Mesenchymal stem cell (in vitro differentiated cells and primary cell): ENCODE measurements around the gene RAD51B.
A peak's percentile ranks its signal among the peaks of the same experiment; 100 is the strongest.

ENCODE experiments used
- DNase-seq: peaks from one replicate; pipeline ENCODE4 v3.0.0-alpha.2; 2013
- H2AFZ ChIP-seq: one replicate; pipeline ENCODE4 v1.6.1; 2013; ENCODE audit warnings: low read depth, mild to moderate bottlenecking, control low read depth, inconsistent platforms, low read length, moderate library complexity
- H2AK5ac ChIP-seq: 2 replicates; pipeline ENCODE4 v1.6.1; 2013; ENCODE audit warnings: low read length, moderate library complexity, mild to moderate bottlenecking, inconsistent platforms; ENCODE audit not compliant: severe bottlenecking
- H2BK120ac ChIP-seq: one replicate; pipeline ENCODE4 v1.6.1; 2013; ENCODE audit warnings: low read depth, mild to moderate bottlenecking, inconsistent platforms, low read length, moderate library complexity
- H2BK12ac ChIP-seq, 2 experiments: one replicate each; pipeline ENCODE4 v1.6.1; 2013; ENCODE audit warnings: inconsistent platforms in 2 of 2, low read length in 2 of 2, mild to moderate bottlenecking in 2 of 2, moderate library complexity in 2 of 2, control low read depth in 1 of 2
- H2BK15ac ChIP-seq: one replicate; pipeline ENCODE4 v1.6.1; 2013; ENCODE audit warnings: mild to moderate bottlenecking, low read depth, inconsistent platforms; ENCODE audit not compliant: poor library complexity, severe bottlenecking
- H2BK5ac ChIP-seq: 2 replicates; pipeline ENCODE4 v1.6.1; 2013; ENCODE audit warnings: low read depth, mild to moderate bottlenecking, low read length, control low read depth, inconsistent platforms; ENCODE audit not compliant: poor library complexity, severe bottlenecking
- H3K14ac ChIP-seq, 2 experiments: one replicate each; pipeline ENCODE4 v1.6.1; 2013; ENCODE audit warnings: inconsistent platforms in 2 of 2, low read length in 2 of 2, control low read depth in 1 of 2, mild to moderate bottlenecking in 1 of 2, moderate library complexity in 1 of 2
- H3K18ac ChIP-seq, 2 experiments: one replicate each; pipeline ENCODE4 v1.6.1; 2013; ENCODE audit warnings: inconsistent platforms in 2 of 2, low read length in 2 of 2, control low read depth in 1 of 2, low read depth in 1 of 2, mild to moderate bottlenecking in 1 of 2
- H3K23ac ChIP-seq, 2 experiments: one replicate each; pipeline ENCODE4 v1.6.1; 2013; ENCODE audit warnings: inconsistent platforms in 2 of 2, low read length in 2 of 2, mild to moderate bottlenecking in 2 of 2, moderate library complexity in 2 of 2, control low read depth in 1 of 2
- H3K27ac ChIP-seq: 2 replicates; pipeline ENCODE4 v1.5.1; 2013; ENCODE audit warnings: mild to moderate bottlenecking, moderate library complexity, low read length, control low read depth, inconsistent platforms; ENCODE audit not compliant: poor library complexity, severe bottlenecking
- H3K27me3 ChIP-seq, 2 experiments: 2 replicates each; pipeline versions ENCODE4 v1.6.1 to v1.7.0; 2013; ENCODE audit warnings: low read length in 2 of 2, mild to moderate bottlenecking in 2 of 2, moderate library complexity in 2 of 2, control low read depth in 1 of 2, inconsistent platforms in 1 of 2; ENCODE audit not compliant: control insufficient read depth in 1 of 2, insufficient read depth in 1 of 2
- H3K36me3 ChIP-seq, 2 experiments: 2 replicates each; pipeline versions ENCODE4 v1.6.1 to v1.7.0; 2013; ENCODE audit warnings: low read length in 2 of 2, control low read depth in 1 of 2, inconsistent platforms in 1 of 2, low read depth in 1 of 2, mild to moderate bottlenecking in 1 of 2; ENCODE audit not compliant: insufficient read depth in 2 of 2, control insufficient read depth in 1 of 2
- H3K4ac ChIP-seq, 2 experiments: one replicate each; pipeline ENCODE4 v1.6.1; 2013; ENCODE audit warnings: inconsistent platforms in 2 of 2, low read length in 2 of 2, mild to moderate bottlenecking in 2 of 2, moderate library complexity in 2 of 2, control low read depth in 1 of 2, low read depth in 1 of 2
- H3K4me1 ChIP-seq: 2 replicates; pipeline ENCODE4 v1.6.1; 2013; ENCODE audit warnings: low read depth, low read length, control low read depth; ENCODE audit not compliant: control insufficient read depth, insufficient read depth
- H3K4me2 ChIP-seq: 2 replicates; pipeline ENCODE4 v1.6.1; 2013; ENCODE audit warnings: low read length, mild to moderate bottlenecking, inconsistent platforms; ENCODE audit not compliant: poor library complexity, severe bottlenecking
- H3K4me3 ChIP-seq, 2 experiments: 2 replicates each; pipeline versions ENCODE4 v1.5.1 to v1.7.0; 2013; ENCODE audit warnings: low read length in 2 of 2, mild to moderate bottlenecking in 2 of 2, control low read depth in 1 of 2, low read depth in 1 of 2; ENCODE audit not compliant: insufficient read depth in 1 of 2
- H3K79me1 ChIP-seq: replicated peaks from 2 replicates; pipeline ENCODE4 v1.6.1; 2013; ENCODE audit warnings: mild to moderate bottlenecking, control low read depth, low read length, inconsistent platforms; ENCODE audit not compliant: poor library complexity, severe bottlenecking
- H3K9ac ChIP-seq: 2 replicates; pipeline ENCODE4 v1.7.0; 2013; ENCODE audit warnings: mild to moderate bottlenecking, low read length, moderate library complexity
- H3K9me3 ChIP-seq: 2 replicates; pipeline ENCODE4 v1.7.0; 2013; ENCODE audit warnings: mild to moderate bottlenecking, low read length; ENCODE audit not compliant: control insufficient read depth
- H4K8ac ChIP-seq: one replicate; pipeline ENCODE4 v1.6.1; 2013; ENCODE audit warnings: inconsistent platforms, mild to moderate bottlenecking, low read length, moderate library complexity
- H4K91ac ChIP-seq: one replicate; pipeline ENCODE4 v1.6.1; 2013; ENCODE audit warnings: mild to moderate bottlenecking, low read length, inconsistent platforms
- WGBS: methylation state at CpG from one replicate; pipeline ENCODE4 v1.1.7; 2013; ENCODE audit warnings: mixed read lengths; 5-methylcytosine and 5-hydroxymethylcytosine counted together

Gene RAD51B

DNA sequence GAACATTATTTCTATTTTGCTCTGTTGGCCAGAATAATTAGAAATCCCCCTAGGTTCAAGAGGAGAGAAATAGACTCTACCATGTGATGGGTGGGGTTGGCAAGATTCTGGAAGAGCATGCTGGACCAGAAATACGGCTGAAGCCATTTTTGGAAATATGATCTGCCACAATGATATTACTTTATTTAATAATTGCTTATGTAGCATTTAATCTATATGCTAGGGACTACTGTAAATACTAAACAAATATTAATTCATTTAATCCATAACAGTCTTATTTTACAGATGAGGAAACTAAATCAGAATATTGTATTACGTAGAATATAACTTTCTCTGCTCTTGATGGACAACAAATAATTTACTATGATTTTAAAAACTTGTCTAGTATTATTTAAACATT is 193.7 kb downstream of the RAD51B start:
- Histone ChIP-seq H3K23ac (no peak overlapping the region), H3K27me3 (no peaks in the 10 kb centered on the region), H3K27ac (no peak overlapping the region), H3K4me1 (no peaks in the 10 kb centered on the region), H2BK12ac (no peak overlapping the region), H3K4ac (no peak overlapping the region), H3K4me3 (no peak overlapping the region), H3K4me2 (no peak overlapping the region), H3K18ac (no peak overlapping the region), H2BK15ac (no peak overlapping the region), H3K9me3 (no peaks in the 10 kb centered on the region), H2BK5ac (no peak overlapping the region), H4K91ac (no peak overlapping the region), H3K14ac (no peak overlapping the region), H4K8ac (no peak overlapping the region), H2AFZ (no peak overlapping the region), H3K36me3 (no peaks in the 10 kb centered on the region), H3K79me1 (peaks cover 2% of the 10 kb centered on the region), H2AK5ac (no peak overlapping the region), H2BK120ac (no peak overlapping the region), H3K9ac (no peak overlapping the region)
- no peak for DNase-seq
- WGBS, result no CpG with 5 or more reads among the region's 2 CpGs

DNA sequence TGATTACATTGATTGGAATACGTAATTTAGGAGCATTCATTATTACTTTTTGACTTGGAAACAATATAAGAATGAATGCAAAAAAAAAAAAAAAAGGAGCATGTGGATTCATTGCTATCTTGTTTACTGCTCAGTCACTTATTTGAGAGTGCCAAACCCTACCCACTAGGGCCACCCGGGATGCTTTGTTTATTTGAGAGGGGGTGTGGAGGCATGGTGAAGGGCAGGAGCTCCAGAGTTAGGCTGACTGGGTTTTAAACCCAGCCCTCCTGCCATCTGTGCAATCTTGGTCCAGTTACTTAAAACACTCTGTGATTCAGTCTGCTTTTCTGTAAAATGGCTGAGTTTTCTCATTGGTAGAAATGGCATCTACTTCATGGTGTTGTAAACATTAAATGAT is 195.2 kb downstream of the RAD51B start:
- WGBS, result 17% methylated on average over 1 of the region's 2 CpGs
- Histone ChIP-seq H3K9me3 (no peaks in the 10 kb centered on the region), H2BK5ac (no peak overlapping the region), H2BK120ac (no peak overlapping the region), H3K27me3 (no peaks in the 10 kb centered on the region), H3K23ac (no peak overlapping the region), H3K4me1 (no peaks in the 10 kb centered on the region), H3K79me1 (peaks cover 2% of the 10 kb centered on the region), H3K27ac (no peak overlapping the region), H4K91ac (peak overlapping the region; percentile 68), H4K8ac (no peak overlapping the region), H3K9ac (no peak overlapping the region), H3K14ac (no peak overlapping the region), H2AK5ac (peak overlapping the region; percentile 80), H2AFZ (no peak overlapping the region), H2BK15ac (no peak overlapping the region), H3K36me3 (no peaks in the 10 kb centered on the region), H3K4me3 (no peak overlapping the region), H3K18ac (peak overlapping the region; percentile 45 to 54), H3K4ac (no peak overlapping the region), H3K4me2 (no peak overlapping the region), H2BK12ac (peak overlapping the region; percentile 15 to 98)
- no peak for DNase-seq

DNA sequence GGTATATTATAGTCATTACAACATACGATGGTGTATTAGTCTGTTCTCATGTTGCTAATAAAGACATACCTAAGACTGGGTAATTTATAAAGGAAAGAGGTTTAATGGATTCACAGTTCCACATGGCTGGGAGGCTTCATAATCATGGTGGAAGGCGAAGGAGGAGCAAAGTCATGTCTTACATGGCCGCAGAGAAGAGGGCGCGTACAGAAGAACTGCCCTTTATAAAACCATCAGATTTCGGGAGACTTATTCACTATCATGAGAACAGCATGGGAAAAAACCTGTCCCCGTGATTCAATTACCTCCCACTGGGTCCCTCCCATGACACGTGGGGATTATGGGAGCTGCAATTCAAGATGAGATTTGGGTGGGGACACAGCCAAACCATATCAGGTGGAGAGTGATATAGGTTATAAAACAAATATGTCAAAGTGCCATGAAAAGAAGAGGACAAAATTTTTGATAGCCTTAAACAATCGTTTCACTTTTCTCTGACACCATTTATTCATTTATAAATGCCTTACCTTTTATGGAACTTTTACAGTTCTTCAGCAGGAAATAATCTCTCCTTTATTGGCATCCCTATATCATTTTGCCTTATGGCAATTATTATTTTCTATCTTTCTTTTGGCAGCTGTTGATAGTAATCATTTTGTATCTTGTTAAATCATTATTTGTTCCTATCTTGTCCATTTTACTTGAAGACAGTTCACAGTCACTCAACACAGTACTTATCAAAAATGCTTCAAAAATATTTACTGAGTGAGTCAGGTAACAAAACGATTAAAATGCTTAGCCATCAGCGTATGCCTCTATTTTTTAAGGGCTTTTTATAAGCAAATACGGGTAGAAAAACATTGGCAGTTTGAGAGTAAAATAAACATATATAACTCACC is 196.0 kb downstream of the RAD51B start:
- Histone ChIP-seq H2BK12ac (no peak overlapping the region), H2BK5ac (no peak overlapping the region), H3K23ac (no peak overlapping the region), H3K27ac (no peak overlapping the region), H3K14ac (no peak overlapping the region), H3K36me3 (no peaks in the 10 kb centered on the region), H2AFZ (no peak overlapping the region), H3K9me3 (no peaks in the 10 kb centered on the region), H2BK120ac (peak overlapping the region; percentile 73), H3K79me1 (peaks cover 2% of the 10 kb centered on the region), H4K8ac (no peak overlapping the region), H3K27me3 (no peaks in the 10 kb centered on the region), H4K91ac (no peak overlapping the region), H3K18ac (no peak overlapping the region), H2BK15ac (no peak overlapping the region), H3K4me1 (no peaks in the 10 kb centered on the region), H3K4ac (peak overlapping the region in 1 of 2 experiments; percentile 91), H3K9ac (no peak overlapping the region), H2AK5ac (no peak overlapping the region), H3K4me3 (no peak overlapping the region), H3K4me2 (no peak overlapping the region)
- over 99% methylated on average over 8 of the region's 12 CpGs for WGBS
- DNase-seq, result no peak

DNA sequence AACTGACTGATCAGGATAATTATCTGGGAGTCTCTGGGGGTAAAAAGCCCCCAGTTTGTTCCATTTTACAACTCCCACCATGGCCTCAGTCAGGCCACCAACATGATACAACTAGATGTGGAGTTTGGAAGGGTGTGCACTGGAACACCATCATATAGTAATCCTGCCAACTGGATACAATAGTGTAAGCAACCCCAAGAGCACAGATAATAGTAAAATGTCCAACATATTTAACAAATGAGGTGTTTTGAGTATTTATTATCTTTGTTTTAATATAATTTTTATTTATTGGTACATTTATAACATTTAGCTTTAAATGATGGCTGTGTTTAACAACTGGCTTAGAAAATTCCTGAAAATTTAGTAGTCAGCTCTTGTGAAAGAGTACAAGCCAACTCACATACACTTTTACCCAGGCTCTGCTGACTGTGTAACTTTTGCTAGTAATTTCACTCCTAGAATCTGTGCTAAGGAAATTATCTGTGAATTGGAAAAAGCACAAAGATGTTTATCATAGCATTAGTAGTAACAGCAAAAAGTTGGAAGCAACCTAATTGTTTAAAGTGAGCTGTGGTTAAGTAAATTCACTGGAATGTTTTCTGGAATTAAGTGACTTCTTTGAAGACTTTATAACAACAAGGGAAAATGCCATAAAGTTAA is 196.8 kb downstream of the RAD51B start:
- DNase-seq, result peak; percentile 73
- Histone ChIP-seq H3K4me3 (no peak overlapping the region), H2BK5ac (no peak overlapping the region), H2AK5ac (no peak overlapping the region), H2AFZ (no peak overlapping the region), H3K27me3 (no peaks in the 10 kb centered on the region), H3K18ac (peak overlapping the region in 1 of 2 experiments; percentile 71), H3K4me1 (no peaks in the 10 kb centered on the region), H3K36me3 (no peaks in the 10 kb centered on the region), H3K4me2 (no peak overlapping the region), H3K79me1 (peaks cover 2% of the 10 kb centered on the region), H3K9me3 (no peaks in the 10 kb centered on the region), H3K9ac (peak overlapping the region; percentile 43), H4K91ac (no peak overlapping the region), H3K23ac (no peak overlapping the region), H2BK12ac (peak overlapping the region; percentile 15 to 87), H2BK120ac (peak overlapping the region; percentile 73), H3K14ac (no peak overlapping the region), H3K4ac (peak overlapping the region; percentile 6 to 91), H3K27ac (peak overlapping the region; percentile 30), H4K8ac (peak overlapping the region; percentile 55), H2BK15ac (no peak overlapping the region)
